BJ (cell line): Measurements from ENCODE around the gene RMP24.

ENCODE experiments used
- CTCF ChIA-PET: fragments of 350-600 bp; formaldehyde crosslinking; extraction: SDS; loops from one replicate; lab custom pipeline; 2021; ENCODE audit warnings: antibody characterized with exemption, inconsistent platforms; lab: Yijun Ruan, JAX
- POLR2A ChIA-PET: fragments of 300-600 bp; sonication (Branson Sonifier 250); formaldehyde crosslinking; extraction: SDS; loops from one replicate; lab custom pipeline; 2021; ENCODE audit warnings: antibody characterized with exemption; lab: Charles Lee
- DNase-seq: peaks from one replicate; pipeline ENCODE4 v3.0.0-alpha.2; 2011; ENCODE audit warnings: low read depth
- H3K27me3 ChIP-seq: 2 replicates; pipeline ENCODE4 v1.6.0; 2011; ENCODE audit warnings: low read length; ENCODE audit not compliant: control insufficient read depth, insufficient read depth
- H3K36me3 ChIP-seq: 2 replicates; pipeline ENCODE4 v1.5.1; 2011; ENCODE audit warnings: low read length; ENCODE audit not compliant: control insufficient read depth, insufficient read depth
- H3K4me3 ChIP-seq: 2 replicates; pipeline ENCODE4 v1.5.1; 2011; ENCODE audit warnings: low read depth, mild to moderate bottlenecking, control low read depth, low read length
- CTCF ChIP-seq: IDR thresholded peaks from 2 replicates; pipeline ENCODE4 v1.5.1; 2011; ENCODE audit warnings: low read depth, mild to moderate bottlenecking, control low read depth, inconsistent platforms, low read length, moderate library complexity; ENCODE audit not compliant: insufficient read depth

Gene RMP24

GRCh38 chr18:35972197-35973000 is at the start of gene RMP24:
Gene RMP24 (plus strand): TSS chr18:35972679.
- Histone ChIP-seq H3K36me3 (no peaks in the 10 kb centered on the region), H3K4me3 (peak within 1 kb of the TSS; percentile 83), H3K27me3 (no peaks in the 10 kb centered on the region)
- DNase-seq = peak; percentile 49
- POLR2A ChIA-PET = interaction anchor here (0.6 to 0.7 kb wide), 3 partner anchors 22 to 672 kb away, joined by 5 to 9 read pairs (median 8); no protein-coding TSS in a partner anchor
- no peak for TF ChIP-seq CTCF
- CTCF ChIA-PET = interaction anchor here (1.1 kb wide), 1 partner anchor 23 kb away, joined by 3 read pairs; no protein-coding TSS in a partner anchor

- ChIA-PET POLR2A (no interaction called here), CTCF (interaction anchor here (0.6 kb wide), 1 partner anchor 60 kb away, joined by 3 read pairs; no protein-coding TSS in a partner anchor)
- no peak for DNase-seq
- no peak for TF ChIP-seq CTCF
- no peaks in the 10 kb centered on the region; the same call in none of the 2 replicates for H3K27me3 ChIP-seq
- H3K36me3 ChIP-seq = no peaks in the 10 kb centered on the region
- H3K4me3 ChIP-seq = no peak overlapping the region
These were observed 48.4 kb upstream of the RMP24 start for GRCh38 chr18:35923939-35924684.

- Histone ChIP-seq H3K36me3 (no peaks in the 10 kb centered on the region), H3K27me3 (no peaks in the 10 kb centered on the region; the same call in none of the 2 replicates), H3K4me3 (no peak overlapping the region)
- DNase-seq = no peak
- TF ChIP-seq CTCF = no peak
- ChIA-PET POLR2A (no interaction called here), CTCF (interaction anchor here (1.6 kb wide), 1 partner anchor 11 kb away, joined by 5 read pairs; no protein-coding TSS in a partner anchor)
These were observed 45.6 kb upstream of the RMP24 start for GRCh38 chr18:35926884-35927283.

- ChIA-PET CTCF (interaction anchor here (1.6 kb wide), 1 partner anchor 10 kb away, joined by 5 read pairs; no protein-coding TSS in a partner anchor), POLR2A (no interaction called here)
- Histone ChIP-seq H3K4me3 (no peak overlapping the region), H3K27me3 (no peaks in the 10 kb centered on the region; the same call in none of the 2 replicates), H3K36me3 (no peaks in the 10 kb centered on the region)
- TF ChIP-seq CTCF = no peak
- DNase-seq = no peak
These were observed 45.0 kb upstream of the RMP24 start for GRCh38 chr18:35927430-35927829.

- ChIA-PET POLR2A (no interaction called here), CTCF (no interaction called here)
- no peak for DNase-seq
- no peak for TF ChIP-seq CTCF
- H3K36me3 ChIP-seq = no peaks in the 10 kb centered on the region
- no peaks in the 10 kb centered on the region; the same call in 1 of the 2 replicates for H3K27me3 ChIP-seq
- no peak overlapping the region for H3K4me3 ChIP-seq
These were observed 38.5 kb upstream of the RMP24 start for GRCh38 chr18:35933982-35934381.
